ENCODE data around the gene GRWD1.

The GRWD1 gene

GRCh38 chr19:48424694-48425219 lies 21.0 kb upstream of the GRWD1 start:
- DNase-seq (ENCODE audit: low read depth in 1 of 2, low spot score in 1 of 2), result no peak

GRCh38 chr19:48428670-48429069 lies 17.1 kb upstream of the GRWD1 start:
- DNase-seq (ENCODE audit: low read depth in 1 of 2, low spot score in 1 of 2), result no peak

GRCh38 chr19:48433337-48433736 lies 12.4 kb upstream of the GRWD1 start:
- DNase-seq (ENCODE audit: low read depth in 1 of 2, low spot score in 1 of 2), result no peak

- DNase-seq (ENCODE audit: low read depth in 1 of 2, low spot score in 1 of 2), result no peak
Observed at GRCh38 chr19:48436586-48436985, 9.2 kb upstream of the GRWD1 start.

GRCh38 chr19:48441360-48442050 lies 4.3 kb upstream of the GRWD1 start:
- DNase-seq (ENCODE audit: low read depth in 1 of 2, low spot score in 1 of 2), result no peak

GRCh38 chr19:48442116-48443035 lies 3.4 kb upstream of the GRWD1 start:
- DNase-seq (ENCODE audit: low read depth in 1 of 2, low spot score in 1 of 2), result no peak

GRCh38 chr19:48443256-48443655 lies 2.5 kb upstream of the GRWD1 start:
- no peak for DNase-seq (ENCODE audit: low read depth in 1 of 2, low spot score in 1 of 2)

GRCh38 chr19:48443731-48444128 lies 2.1 kb upstream of the GRWD1 start:
- no peak for DNase-seq (ENCODE audit: low read depth in 1 of 2, low spot score in 1 of 2)

- DNase-seq (ENCODE audit: low read depth in 1 of 2, low spot score in 1 of 2), result no peak
Observed at GRCh38 chr19:48444129-48444935, 1.5 kb upstream of the GRWD1 start.

GRCh38 chr19:48444936-48445200 lies 915 bp upstream of the GRWD1 start:
- no peak for DNase-seq (ENCODE audit: low read depth in 1 of 2, low spot score in 1 of 2)

GRCh38 chr19:48445256-48445605 lies 552 bp upstream of the GRWD1 start:
- DNase-seq (ENCODE audit: low read depth in 1 of 2, low spot score in 1 of 2), result no peak

GRCh38 chr19:48446579-48446978 lies 796 bp downstream of the GRWD1 start:
- no peak for DNase-seq (ENCODE audit: low read depth in 1 of 2, low spot score in 1 of 2)

GRCh38 chr19:48448563-48448962 lies 2.8 kb downstream of the GRWD1 start:
- no peak for DNase-seq (ENCODE audit: low read depth in 1 of 2, low spot score in 1 of 2)

- DNase-seq (ENCODE audit: low read depth in 1 of 2, low spot score in 1 of 2), result no peak
Observed at GRCh38 chr19:48450441-48450840, 4.7 kb downstream of the GRWD1 start.

- no peak for DNase-seq (ENCODE audit: low read depth in 1 of 2, low spot score in 1 of 2)
Observed at GRCh38 chr19:48450863-48451262, 5.1 kb downstream of the GRWD1 start.

GRCh38 chr19:48451624-48452023 lies 5.8 kb downstream of the GRWD1 start:
- no peak for DNase-seq (ENCODE audit: low read depth in 1 of 2, low spot score in 1 of 2)

GRCh38 chr19:48452289-48453190 lies 6.8 kb downstream of the GRWD1 start:
- no peak for DNase-seq (ENCODE audit: low read depth in 1 of 2, low spot score in 1 of 2)

GRCh38 chr19:48454150-48454730 lies 8.5 kb downstream of the GRWD1 start:
- DNase-seq (ENCODE audit: low read depth in 1 of 2, low spot score in 1 of 2), result no peak

- no peak for DNase-seq (ENCODE audit: low read depth in 1 of 2, low spot score in 1 of 2)
Observed at GRCh38 chr19:48455171-48455907, 9.6 kb downstream of the GRWD1 start, which contains the start of gene KCNJ14. TSS of gene KCNJ14 (plus strand) at chr19:48455574. CDS start at chr19:48461725, 6,151 bp downstream.
